Skin of body (tissue), 2 donors: ENCODE data around the gene ILDR2. TPM values are rescaled to one million over a fixed set of nuclear protein-coding genes. Genes with fewer than 3 reads are reported as not detected.

Source experiments
- DNase-seq: peaks from one replicate; lab custom pipeline; 2025; lab: John Stamatoyannopoulos, UW
- total RNA-seq: library from RNA; depleted of rRNA; stranded (reverse); fragments of >200 nt; gene quantifications from one replicate; pipeline ENCODE4 v1.2.3, GENCODE V29; 2014

ILDR2 gene
- total RNA-seq, 1 donor from 2014 or later: 0.30 TPM

GRCh38 chr1:166925810-166926478 lies 49.4 kb downstream of the ILDR2 start:
- no peak for DNase-seq

GRCh38 chr1:166924823-166925541 lies 50.4 kb downstream of the ILDR2 start:
- DNase-seq: no peak

- DNase-seq: no peak
Observed at GRCh38 chr1:166920561-166921475, 54.5 kb downstream of the ILDR2 start.

GRCh38 chr1:166918956-166919316 lies 56.4 kb downstream of the ILDR2 start:
- no peak for DNase-seq

- no peak for DNase-seq
Observed at GRCh38 chr1:166918088-166918955, 57.0 kb downstream of the ILDR2 start.

- no peak for DNase-seq
Observed at GRCh38 chr1:166915941-166916340, 59.4 kb downstream of the ILDR2 start.

GRCh38 chr1:166915042-166915441 lies 60.3 kb downstream of the ILDR2 start:
- no peak for DNase-seq

- no peak for DNase-seq
Observed at GRCh38 chr1:166914111-166914510, 61.2 kb downstream of the ILDR2 start.

GRCh38 chr1:166911624-166912023 lies 63.7 kb downstream of the ILDR2 start:
- DNase-seq: no peak

- DNase-seq: peak; percentile 23
Observed at GRCh38 chr1:166910396-166910994, 64.8 kb downstream of the ILDR2 start.

GRCh38 chr1:166908942-166909341 lies 66.4 kb downstream of the ILDR2 start:
- no peak for DNase-seq

GRCh38 chr1:166907763-166908162 lies 67.6 kb downstream of the ILDR2 start:
- no peak for DNase-seq

- no peak for DNase-seq
Observed at GRCh38 chr1:166907051-166907450, 68.3 kb downstream of the ILDR2 start.

GRCh38 chr1:166906647-166907046 lies 68.7 kb downstream of the ILDR2 start:
- no peak for DNase-seq

- DNase-seq: no peak
Observed at GRCh38 chr1:166905900-166906299, 69.4 kb downstream of the ILDR2 start.

GRCh38 chr1:166905136-166905535 lies 70.2 kb downstream of the ILDR2 start:
- no peak for DNase-seq

- no peak for DNase-seq
Observed at GRCh38 chr1:166903232-166903631, 72.1 kb downstream of the ILDR2 start.

GRCh38 chr1:166902279-166902678 lies 73.1 kb downstream of the ILDR2 start:
- DNase-seq: no peak

GRCh38 chr1:166900987-166901386 lies 74.4 kb downstream of the ILDR2 start:
- no peak for DNase-seq

- DNase-seq: no peak
Observed at GRCh38 chr1:166899769-166900168, 75.6 kb downstream of the ILDR2 start.

GRCh38 chr1:166895766-166896165 lies 79.6 kb downstream of the ILDR2 start:
- no peak for DNase-seq
